K562 (cell line): ENCODE data around the gene OLIG1. TPM values are rescaled to one million over a fixed set of nuclear protein-coding genes. Genes with fewer than 3 reads are reported as not detected.

ENCODE experiments used
- ATAC-seq: fragments of 200-7000 bp; cut with Tn5 transposase; 3 replicates; pipeline ENCODE4 v1.9.1; 2020; ENCODE audit warnings: moderate library complexity
- BruUV-seq: library from RNA; stranded (reverse); fragments of 400-500 nt; replicated peaks from 2 replicates; lab custom pipeline; 2021; lab: Mats Ljungman, UMichigan
- CTCF ChIA-PET: fragments of 300-600 bp; formaldehyde crosslinking; extraction: SDS; loops from one replicate; lab custom pipeline; 2021; ENCODE audit warnings: low intra/inter-chr PET ratio; lab: Yijun Ruan, JAX
- POLR2A ChIA-PET: fragments of 300-600, 350-650 bp; sonication (Branson Sonifier 250); formaldehyde crosslinking; extraction: SDS; loops from one replicate; lab custom pipeline; 2021; ENCODE audit warnings: antibody characterized with exemption, inconsistent platforms; lab: Yijun Ruan, JAX
- DNase-seq, 4 experiments: peaks; one replicate each; pipeline versions ENCODE4 v3.0.0 to v3.0.0-alpha.2; 2011 to 2018; ENCODE audit warnings: low spot score in 3 of 4, mixed read lengths in 3 of 4; ENCODE audit errors: extremely low read depth in 1 of 4
- FAIRE-seq: peaks from 2 replicates; lab custom pipeline; 2011; peaks lifted over from hg19 to GRCh38; lab: Jason Lieb, UNC
- H2AFZ ChIP-seq: 2 replicates; pipeline ENCODE4 v1.6.0; 2011; ENCODE audit warnings: low read depth, low read length, control low read depth, inconsistent platforms
- H3K27ac ChIP-seq: fragments of 200-600 bp; 3 replicates; pipeline ENCODE4 v1.8.0; 2011; ENCODE audit warnings: low read depth, mild to moderate bottlenecking, control low read depth, inconsistent platforms, low read length, moderate library complexity, mixed read lengths; ENCODE audit errors: extremely low read depth
- H3K27me3 ChIP-seq, 2 experiments: fragments of 300-600 bp in 1 of 2; 2 replicates in 1 of 2; 3 replicates in 1 of 2; pipeline versions ENCODE4 v1.6.0 to v1.8.0; 2011; ENCODE audit warnings: inconsistent platforms in 2 of 2, low read length in 2 of 2, mild to moderate bottlenecking in 1 of 2, mixed read lengths in 1 of 2, moderate library complexity in 1 of 2; ENCODE audit not compliant: control insufficient read depth in 2 of 2, insufficient read depth in 2 of 2
- H3K36me3 ChIP-seq: fragments of 300-600 bp; 3 replicates; pipeline ENCODE4 v1.8.0; 2011; ENCODE audit warnings: mild to moderate bottlenecking, low read length, inconsistent platforms; ENCODE audit not compliant: control insufficient read depth, insufficient read depth
- H3K4me1 ChIP-seq, 2 experiments: fragments of 200-600 bp in 1 of 2; replicated peaks in 1 of 2; 2 replicates in 1 of 2; 3 replicates in 1 of 2; pipeline versions ENCODE4 v1.5.1 to v1.8.0; 2011; ENCODE audit warnings: inconsistent platforms in 2 of 2, low read length in 2 of 2, mild to moderate bottlenecking in 1 of 2, mixed read lengths in 1 of 2, moderate library complexity in 1 of 2; ENCODE audit not compliant: control insufficient read depth in 2 of 2, insufficient read depth in 2 of 2
- H3K4me2 ChIP-seq: 2 replicates; pipeline ENCODE4 v1.6.1; 2011; ENCODE audit warnings: low read length, control low read depth, inconsistent platforms, mixed read lengths; ENCODE audit not compliant: insufficient read depth
- H3K4me3 ChIP-seq: fragments of 200-600 bp; sonication (generic), shearing (Covaris generic); 2 replicates; pipeline ENCODE4 v1.5.1; 2016; ENCODE audit warnings: control low read depth, inconsistent platforms
- H3K79me2 ChIP-seq: fragments of 200-600 bp; 3 replicates; pipeline ENCODE4 v1.8.0; 2011; ENCODE audit warnings: low read length, inconsistent platforms; ENCODE audit not compliant: control insufficient read depth, insufficient read depth
- H3K9ac ChIP-seq, 2 experiments: 2 replicates each; pipeline versions ENCODE4 v1.6.0 to v1.6.1; 2011; ENCODE audit warnings: low read depth in 2 of 2, low read length in 2 of 2, control low read depth in 1 of 2, inconsistent platforms in 1 of 2, mild to moderate bottlenecking in 1 of 2, mixed read lengths in 1 of 2; ENCODE audit not compliant: insufficient read depth in 1 of 2
- H3K9me1 ChIP-seq: one replicate; pipeline ENCODE4 v1.6.0; 2011; ENCODE audit warnings: inconsistent platforms, mild to moderate bottlenecking, low read length, moderate library complexity; ENCODE audit not compliant: control insufficient read depth, insufficient read depth
- H3K9me3 ChIP-seq: replicated peaks from 2 replicates; pipeline ENCODE4 v1.5.1; 2011; ENCODE audit warnings: low read depth, low read length, inconsistent platforms; ENCODE audit not compliant: control insufficient read depth, insufficient read depth
- H4K20me1 ChIP-seq: replicated peaks from 2 replicates; pipeline ENCODE4 v1.6.1; 2011; ENCODE audit warnings: low read length, inconsistent platforms, mixed read lengths; ENCODE audit not compliant: control insufficient read depth, insufficient read depth
- HMGN3 ChIP-seq: IDR thresholded peaks from 2 replicates; pipeline ENCODE4 v1.6.1; 2011; ENCODE audit warnings: borderline replicate concordance, low read depth, mild to moderate bottlenecking, mixed read lengths, low read length; ENCODE audit not compliant: insufficient read length; ENCODE audit errors: extremely low read depth
- HOXB6 ChIP-seq: fragments of 250-450 bp; sonication (Bioruptor Pico); IDR thresholded peaks from 2 replicates; pipeline ENCODE4 v1.5.1; 2022; ENCODE audit warnings: mild to moderate bottlenecking, borderline replicate concordance
- KAT8 ChIP-seq: fragments of 450-650 bp; IDR thresholded peaks from 2 replicates; pipeline ENCODE4 v1.6.1; 2016; ENCODE audit warnings: low read depth, mild to moderate bottlenecking
- LEF1 ChIP-seq: fragments of 450-650 bp; IDR thresholded peaks from 2 replicates; pipeline ENCODE4 v1.6.1; 2016; ENCODE audit warnings: mild to moderate bottlenecking
- PCBP1 ChIP-seq: fragments of 200-400 bp; formaldehyde crosslinking; IDR thresholded peaks from 2 replicates; pipeline ENCODE4 v1.6.1; 2018; ENCODE audit warnings: mild to moderate bottlenecking, low read depth, low read length; ENCODE audit not compliant: poor library complexity, severe bottlenecking
- SMARCE1 ChIP-seq: fragments of 450-650 bp; IDR thresholded peaks from 2 replicates; pipeline ENCODE4 v1.7.1; 2016; ENCODE audit warnings: mild to moderate bottlenecking
- SNRNP70 ChIP-seq: fragments of 200-400 bp; formaldehyde crosslinking; optimal IDR thresholded peaks from 2 replicates; pipeline ENCODE3; 2017; ENCODE audit warnings: low read depth, low read length
- TCF7L2 ChIP-seq: fragments of 150-350 bp; IDR thresholded peaks from 2 replicates; pipeline ENCODE4 v1.6.1; 2016; ENCODE audit warnings: low read depth, mild to moderate bottlenecking, low read length, moderate library complexity
- ZNF324 ChIP-seq: fragments of 250-450 bp; sonication (Bioruptor Pico); IDR thresholded peaks from 2 replicates; pipeline ENCODE4 v1.4.0; 2020; ENCODE audit warnings: mild to moderate bottlenecking
- WGBS: fragments of 100-300 bp; shearing (Covaris generic); methylation state at CpG from one replicate; pipeline ENCODE4 v1.1.6; 2016; ENCODE audit warnings: low coverage, mixed read lengths; ENCODE audit not compliant: insufficient coverage; ENCODE audit errors: missing lambda C conversion rate; 5-methylcytosine and 5-hydroxymethylcytosine counted together
- in situ Hi-C: fragments of 300-500 bp; cut with MboI; formaldehyde crosslinking; loops from 4 replicates; pipeline ENCODE4 v1.15.0; 2018; ENCODE audit warnings: inconsistent platforms, mixed read lengths
- intact Hi-C: fragments of 100-400 bp; cut with micrococcal nuclease; formaldehyde crosslinking; loops from 2 replicates; pipeline ENCODE4 v1.14.2; 2022
- polyA plus RNA-seq, 8 experiments: library from polyadenylated mRNA; depleted of rRNA in 4 of 8; stranded (reverse) in 5 of 8; unstranded in 3 of 8; fragments of >200 nt; fragmentation: Nextera tagmentation in 2 of 8; fragmentation: Illumina TruSeq in 1 of 8; extraction: Ambion mirVana in 2 of 8; extraction: Trizol in 1 of 8; gene quantifications; 2 replicates each; pipeline versions ENCODE4 v1.2.1 to v1.2.3, GENCODE V29; 2011 to 2014; ENCODE audit warnings: inconsistent platforms in 1 of 8, missing spikeins in 1 of 8
- total RNA-seq, 7 experiments: library from RNA; depleted of rRNA in 6 of 7; stranded (reverse); fragments of >200 nt in 6 of 7; fragmentation: Illumina TruSeq in 2 of 7; extraction: Trizol in 2 of 7; gene quantifications; 2 replicates each; pipeline versions ENCODE4 v1.2.1 to v1.2.3, GENCODE V29; 2011 to 2021; ENCODE audit warnings: low replicate concordance in 1 of 7
- TF ChIP-seq, protein P1 (sequence below), 2 experiments: fragments of 450-650 bp; IDR thresholded peaks; 2 replicates each; pipeline ENCODE4 v1.6.1; 2018; ENCODE audit warnings: mild to moderate bottlenecking in 2 of 2, low read depth in 1 of 2; ENCODE audit not compliant: partially characterized antibody in 2 of 2

OLIG1 gene
- total and polyA plus RNA-seq, 9 of the 15 experiments (the other 6 are each of a cell fraction or from before 2014, with no cell fraction given) = not detected

DNA sequence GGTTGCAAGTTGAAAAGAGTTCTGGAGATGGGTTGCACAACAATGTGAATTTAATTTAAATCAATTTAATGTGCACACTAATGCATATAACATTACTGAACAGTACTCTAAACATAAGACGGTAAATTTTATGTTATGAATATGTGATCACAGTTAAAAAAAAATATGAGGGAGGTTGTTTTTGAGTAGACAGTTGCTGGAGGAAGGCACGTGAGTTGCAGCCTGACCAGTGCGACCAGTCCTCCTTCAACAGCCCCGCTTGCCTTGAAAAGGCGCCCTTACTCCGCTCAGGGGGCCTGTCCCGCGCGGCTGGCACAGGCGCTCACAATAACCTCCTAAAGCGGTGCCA lies 322 bp upstream of the OLIG1 start (continued):
- TF ChIP-seq SMARCE1 (no peak), TCF7L2 (no peak), ZNF324 (no peak), HMGN3 (no peak), SNRNP70 (no peak)
- TF ChIP-seq, protein P1, sequence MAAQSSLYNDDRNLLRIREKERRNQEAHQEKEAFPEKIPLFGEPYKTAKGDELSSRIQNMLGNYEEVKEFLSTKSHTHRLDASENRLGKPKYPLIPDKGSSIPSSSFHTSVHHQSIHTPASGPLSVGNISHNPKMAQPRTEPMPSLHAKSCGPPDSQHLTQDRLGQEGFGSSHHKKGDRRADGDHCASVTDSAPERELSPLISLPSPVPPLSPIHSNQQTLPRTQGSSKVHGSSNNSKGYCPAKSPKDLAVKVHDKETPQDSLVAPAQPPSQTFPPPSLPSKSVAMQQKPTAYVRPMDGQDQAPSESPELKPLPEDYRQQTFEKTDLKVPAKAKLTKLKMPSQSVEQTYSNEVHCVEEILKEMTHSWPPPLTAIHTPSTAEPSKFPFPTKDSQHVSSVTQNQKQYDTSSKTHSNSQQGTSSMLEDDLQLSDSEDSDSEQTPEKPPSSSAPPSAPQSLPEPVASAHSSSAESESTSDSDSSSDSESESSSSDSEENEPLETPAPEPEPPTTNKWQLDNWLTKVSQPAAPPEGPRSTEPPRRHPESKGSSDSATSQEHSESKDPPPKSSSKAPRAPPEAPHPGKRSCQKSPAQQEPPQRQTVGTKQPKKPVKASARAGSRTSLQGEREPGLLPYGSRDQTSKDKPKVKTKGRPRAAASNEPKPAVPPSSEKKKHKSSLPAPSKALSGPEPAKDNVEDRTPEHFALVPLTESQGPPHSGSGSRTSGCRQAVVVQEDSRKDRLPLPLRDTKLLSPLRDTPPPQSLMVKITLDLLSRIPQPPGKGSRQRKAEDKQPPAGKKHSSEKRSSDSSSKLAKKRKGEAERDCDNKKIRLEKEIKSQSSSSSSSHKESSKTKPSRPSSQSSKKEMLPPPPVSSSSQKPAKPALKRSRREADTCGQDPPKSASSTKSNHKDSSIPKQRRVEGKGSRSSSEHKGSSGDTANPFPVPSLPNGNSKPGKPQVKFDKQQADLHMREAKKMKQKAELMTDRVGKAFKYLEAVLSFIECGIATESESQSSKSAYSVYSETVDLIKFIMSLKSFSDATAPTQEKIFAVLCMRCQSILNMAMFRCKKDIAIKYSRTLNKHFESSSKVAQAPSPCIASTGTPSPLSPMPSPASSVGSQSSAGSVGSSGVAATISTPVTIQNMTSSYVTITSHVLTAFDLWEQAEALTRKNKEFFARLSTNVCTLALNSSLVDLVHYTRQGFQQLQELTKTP (IDR thresholded peaks at IDR 0.05; ENCODE audit: low read depth in 1 of 2, partially characterized antibody in 2 of 2) = no peak

DNA sequence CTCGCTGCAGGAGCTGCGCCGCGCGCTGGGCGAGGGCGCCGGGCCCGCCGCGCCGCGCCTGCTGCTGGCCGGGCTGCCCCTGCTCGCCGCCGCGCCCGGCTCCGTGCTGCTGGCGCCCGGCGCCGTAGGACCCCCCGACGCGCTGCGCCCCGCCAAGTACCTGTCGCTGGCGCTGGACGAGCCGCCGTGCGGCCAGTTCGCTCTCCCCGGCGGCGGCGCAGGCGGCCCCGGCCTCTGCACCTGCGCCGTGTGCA lies 730 bp downstream of the OLIG1 start:
- H2AFZ ChIP-seq = no peak overlapping the region
- DNase-seq = no peak
- H3K36me3 ChIP-seq = no peaks in the 10 kb centered on the region
- H3K27me3 ChIP-seq = peaks cover 34 to 43% of the 10 kb centered on the region in 2 experiments
- peaks cover 0 to 22% of the 10 kb centered on the region in 2 experiments; a peak in 2 of 5 replicates for H3K4me1 ChIP-seq
- no peak for FAIRE-seq
- no peaks in the 10 kb centered on the region for H4K20me1 ChIP-seq
- no peak for ATAC-seq
- H3K79me2 ChIP-seq = no peaks in the 10 kb centered on the region
- no peak overlapping the region for H3K4me3 ChIP-seq
- no peak overlapping the region for H3K9ac ChIP-seq
- POLR2A ChIA-PET = no interaction called here
- 0 out of 2 replicates have a peak, but pooled peaks cover 1% of the 10 kb centered on the region for H3K9me3 ChIP-seq
- H3K4me2 ChIP-seq = no peak overlapping the region
- CTCF ChIA-PET = no interaction called here
- intact Hi-C loops = no loop called here
- no peak for TF ChIP-seq PCBP1
- TF ChIP-seq KAT8 = no peak
- no peak for TF ChIP-seq LEF1
- TF ChIP-seq HOXB6 (CRISPR knock-in tag) = no peak
- WGBS = 37% methylated on average over 41 of the region's 44 CpGs
- no peak overlapping the region for H3K27ac ChIP-seq
- in situ Hi-C loops = no loop called here
- BruUV-seq = no TSS peak
- H3K9me1 ChIP-seq = no peaks in the 10 kb centered on the region
